HEK293 (cell line): ENCODE data around the gene SLC22A31.

ENCODE experiments used
- SP2 ChIP-seq: fragments of 450-650 bp; formaldehyde crosslinking; IDR thresholded peaks from 2 replicates; pipeline ENCODE4 v1.5.1; 2016; ENCODE audit warnings: missing biosample characterization, missing genetic modification characterization
- ZBTB21 ChIP-seq: fragments of 450-650 bp; formaldehyde crosslinking; IDR thresholded peaks from 2 replicates; pipeline ENCODE4 v1.5.1; 2017; ENCODE audit warnings: missing biosample characterization, missing genetic modification characterization
- ZNF514 ChIP-seq: fragments of 450-650 bp; formaldehyde crosslinking; IDR thresholded peaks from 2 replicates; pipeline ENCODE4 v1.5.1; 2016; ENCODE audit warnings: missing biosample characterization, missing genetic modification characterization

DNA sequence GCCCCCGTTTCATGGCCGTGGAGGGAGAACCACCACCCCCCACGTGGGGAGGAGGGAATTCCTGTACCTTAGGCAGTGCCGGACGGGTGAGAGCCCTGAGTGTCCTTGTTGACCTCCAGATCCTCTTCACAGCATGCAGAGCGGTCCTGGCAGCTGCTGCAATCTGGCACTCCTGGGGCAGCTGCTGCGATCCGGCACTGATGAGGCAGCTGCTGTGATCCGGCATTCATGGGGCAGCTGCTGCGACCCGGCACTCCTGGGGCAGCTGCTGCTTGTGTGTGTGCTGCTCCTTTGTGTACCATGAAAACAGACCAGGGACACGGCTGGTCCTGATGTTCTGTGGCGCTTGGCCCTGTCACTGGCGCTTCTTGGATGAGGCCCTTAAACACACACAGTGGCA, 29.9 kb upstream of the SLC22A31 start:
- TF ChIP-seq SP2 (tag by site-specific recombination) (no peak), ZNF514 (no peak), ZBTB21 (tag by site-specific recombination) (no peak)
